Neural cell (in vitro differentiated cells): ENCODE results near the gene TBC1D20. TPM values are rescaled to one million over a fixed set of nuclear protein-coding genes. Genes with fewer than 3 reads are reported as not detected.

Experiments
- H2AFZ ChIP-seq: fragments of 200-600, 300-800 bp; sonication (generic), shearing (Covaris generic); 2 replicates; pipeline ENCODE4 v1.6.0; 2014; ENCODE audit warnings: low read depth, mild to moderate bottlenecking, antibody characterized with exemption, low read length, moderate library complexity
- H3F3A ChIP-seq: fragments of 200-600 bp; shearing (Covaris generic); 2 replicates; pipeline ENCODE4 v1.6.1; 2016; ENCODE audit warnings: mild to moderate bottlenecking, moderate library complexity, mixed read lengths, antibody characterized with exemption, low read length; ENCODE audit not compliant: insufficient read depth, poor library complexity, severe bottlenecking
- H3K27ac ChIP-seq: fragments of 200-600, 300-800 bp; sonication (generic), shearing (Covaris generic); 2 replicates; pipeline ENCODE4 v1.5.1; 2014; ENCODE audit warnings: mild to moderate bottlenecking, low read length, moderate library complexity
- H3K27me3 ChIP-seq: fragments of 300-800, 200-600 bp; sonication (generic), shearing (Covaris generic); 2 replicates; pipeline ENCODE4 v1.6.0; 2014; ENCODE audit warnings: mild to moderate bottlenecking, low read depth, low read length, moderate library complexity; ENCODE audit not compliant: insufficient read depth
- H3K36me3 ChIP-seq: fragments of 300-800, 200-600 bp; sonication (generic), shearing (Covaris generic); 2 replicates; pipeline ENCODE4 v1.5.1; 2014; ENCODE audit warnings: mild to moderate bottlenecking, antibody characterized with exemption, low read length, moderate library complexity; ENCODE audit not compliant: insufficient read depth
- H3K4me2 ChIP-seq: fragments of 300-800, 200-600 bp; sonication (generic), shearing (Covaris generic); 2 replicates; pipeline ENCODE4 v1.6.0; 2014; ENCODE audit warnings: mild to moderate bottlenecking, low read length
- H3K4me3 ChIP-seq: fragments of 300-800, 200-600 bp; sonication (generic), shearing (Covaris generic); 2 replicates; pipeline ENCODE4 v1.5.1; 2014; ENCODE audit warnings: mild to moderate bottlenecking, low read length, moderate library complexity
- H3K79me2 ChIP-seq: fragments of 200-600 bp; shearing (Covaris generic); replicated peaks from 2 replicates; pipeline ENCODE4 v1.6.0; 2014; ENCODE audit warnings: mild to moderate bottlenecking, low read length, moderate library complexity; ENCODE audit not compliant: insufficient read depth
- H3K9ac ChIP-seq: fragments of 300-800, 200-600 bp; sonication (generic), shearing (Covaris generic); 2 replicates; pipeline ENCODE4 v1.6.1; 2016; ENCODE audit warnings: mild to moderate bottlenecking, low read length, mixed read lengths
- H3K9me2 ChIP-seq: fragments of 200-600 bp; shearing (Covaris generic); 2 replicates; pipeline ENCODE4 v1.6.1; 2016; ENCODE audit warnings: mild to moderate bottlenecking, low read length, mixed read lengths; ENCODE audit not compliant: insufficient read depth
- H3K9me3 ChIP-seq: fragments of 200-600, 300-800 bp; sonication (generic), shearing (Covaris generic); 2 replicates; pipeline ENCODE4 v1.6.1; 2016; ENCODE audit warnings: mild to moderate bottlenecking, mixed run types, low read length, moderate library complexity, mixed read lengths
- H4K20me1 ChIP-seq: fragments of 200-600 bp; shearing (Covaris generic); 2 replicates; pipeline ENCODE4 v1.6.1; 2016; ENCODE audit warnings: mild to moderate bottlenecking, mixed run types; ENCODE audit not compliant: insufficient read depth
- EP300 ChIP-seq: fragments of 450-650 bp; conservative IDR thresholded peaks from 2 replicates; pipeline ENCODE4 v1.6.1; 2014; ENCODE audit warnings: antibody characterized with exemption, mild to moderate bottlenecking, moderate library complexity; ENCODE audit not compliant: poor library complexity, severe bottlenecking
- EZH2 ChIP-seq: fragments of 200-600, 300-800 bp; shearing (Covaris generic), sonication (generic); IDR thresholded peaks from 2 replicates; pipeline ENCODE4 v1.6.1; 2014; ENCODE audit warnings: antibody characterized with exemption, low read length, borderline replicate concordance, mild to moderate bottlenecking; ENCODE audit not compliant: insufficient read depth, poor library complexity, severe bottlenecking
- MXI1 ChIP-seq: fragments of 450-650 bp; conservative IDR thresholded peaks from 2 replicates; pipeline ENCODE4 v1.6.1; 2014; ENCODE audit warnings: antibody characterized with exemption, mild to moderate bottlenecking; ENCODE audit not compliant: poor library complexity, severe bottlenecking
- POLR2AphosphoS5 ChIP-seq: IDR thresholded peaks from 2 replicates; pipeline ENCODE4 v1.6.1; 2012
- RAD21 ChIP-seq: fragments of 450-650 bp; conservative IDR thresholded peaks from 2 replicates; pipeline ENCODE4 v1.6.1; 2014; ENCODE audit warnings: antibody characterized with exemption, mild to moderate bottlenecking, moderate library complexity
- SMC3 ChIP-seq: fragments of 450-650 bp; conservative IDR thresholded peaks from 2 replicates; pipeline ENCODE4 v1.6.1; 2014; ENCODE audit warnings: antibody characterized with exemption, mild to moderate bottlenecking, moderate library complexity; ENCODE audit not compliant: poor library complexity
- TAF1 ChIP-seq: IDR thresholded peaks from 2 replicates; pipeline ENCODE4 v1.6.1; 2012; ENCODE audit warnings: low read depth
- polyA plus RNA-seq: library from polyadenylated mRNA; depleted of rRNA; stranded (reverse); fragments of >200 nt; gene quantifications from 2 replicates; pipeline ENCODE4 v1.2.3, GENCODE V29; 2014
- TF ChIP-seq, protein P1 (sequence below): IDR thresholded peaks from 2 replicates; pipeline ENCODE4 v1.6.1; 2012; ENCODE audit warnings: borderline replicate concordance
- TF ChIP-seq, protein P2 (sequence below): fragments of 450-650 bp; IDR thresholded peaks from 2 replicates; pipeline ENCODE4 v1.5.1; 2014; ENCODE audit warnings: antibody characterized with exemption, mild to moderate bottlenecking, moderate library complexity; ENCODE audit not compliant: poor library complexity, severe bottlenecking

TBC1D20 gene
- polyA plus RNA-seq, 1 donor from 2014 or later: 25.1 TPM

DNA sequence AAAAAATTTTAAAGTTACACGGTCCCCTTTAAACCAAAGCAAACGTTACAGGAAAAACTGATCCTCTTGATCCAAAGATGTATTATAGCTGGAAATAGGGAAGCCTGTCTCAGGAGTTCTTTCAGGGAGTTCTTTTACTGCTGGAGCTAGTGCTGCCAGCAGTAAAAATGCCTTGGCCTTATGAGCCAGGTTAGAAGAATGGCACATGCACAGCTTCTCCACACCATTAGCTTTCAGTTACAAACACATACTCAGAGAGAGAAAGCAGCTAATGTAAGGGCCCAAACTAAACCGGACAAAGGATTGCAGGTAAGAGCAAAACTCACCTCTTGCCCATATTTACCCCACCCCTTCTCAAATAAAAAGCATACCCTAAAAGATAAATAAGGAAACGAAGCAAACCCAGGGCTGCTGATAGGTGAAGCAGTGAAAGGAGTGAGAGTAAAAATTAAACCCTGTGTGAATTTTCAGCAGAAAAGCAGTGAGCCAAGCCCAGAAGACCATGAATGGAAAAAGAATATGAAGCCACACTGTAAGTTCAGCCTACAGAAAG lies 19.0 kb downstream of the TBC1D20 start:
- no peaks in the 10 kb centered on the region for H3K79me2 ChIP-seq
- H3K36me3 ChIP-seq: peaks cover 6% of the 10 kb centered on the region
- H4K20me1 ChIP-seq: no peaks in the 10 kb centered on the region
- H3K9ac ChIP-seq: no peak overlapping the region
- no peak overlapping the region for H3K4me2 ChIP-seq
- H2AFZ ChIP-seq: no peak overlapping the region
- no peaks in the 10 kb centered on the region for H3F3A ChIP-seq
- no peaks in the 10 kb centered on the region for H3K9me2 ChIP-seq
- no peaks in the 10 kb centered on the region for H3K9me3 ChIP-seq
- H3K4me3 ChIP-seq: no peak overlapping the region
- H3K27me3 ChIP-seq: no peaks in the 10 kb centered on the region
- TF ChIP-seq RAD21 (no peak), SMC3 (no peak), MXI1 (no peak), EZH2 (no peak), POLR2AphosphoS5 (no peak), EP300 (no peak), TAF1 (no peak)
- TF ChIP-seq, protein P1, sequence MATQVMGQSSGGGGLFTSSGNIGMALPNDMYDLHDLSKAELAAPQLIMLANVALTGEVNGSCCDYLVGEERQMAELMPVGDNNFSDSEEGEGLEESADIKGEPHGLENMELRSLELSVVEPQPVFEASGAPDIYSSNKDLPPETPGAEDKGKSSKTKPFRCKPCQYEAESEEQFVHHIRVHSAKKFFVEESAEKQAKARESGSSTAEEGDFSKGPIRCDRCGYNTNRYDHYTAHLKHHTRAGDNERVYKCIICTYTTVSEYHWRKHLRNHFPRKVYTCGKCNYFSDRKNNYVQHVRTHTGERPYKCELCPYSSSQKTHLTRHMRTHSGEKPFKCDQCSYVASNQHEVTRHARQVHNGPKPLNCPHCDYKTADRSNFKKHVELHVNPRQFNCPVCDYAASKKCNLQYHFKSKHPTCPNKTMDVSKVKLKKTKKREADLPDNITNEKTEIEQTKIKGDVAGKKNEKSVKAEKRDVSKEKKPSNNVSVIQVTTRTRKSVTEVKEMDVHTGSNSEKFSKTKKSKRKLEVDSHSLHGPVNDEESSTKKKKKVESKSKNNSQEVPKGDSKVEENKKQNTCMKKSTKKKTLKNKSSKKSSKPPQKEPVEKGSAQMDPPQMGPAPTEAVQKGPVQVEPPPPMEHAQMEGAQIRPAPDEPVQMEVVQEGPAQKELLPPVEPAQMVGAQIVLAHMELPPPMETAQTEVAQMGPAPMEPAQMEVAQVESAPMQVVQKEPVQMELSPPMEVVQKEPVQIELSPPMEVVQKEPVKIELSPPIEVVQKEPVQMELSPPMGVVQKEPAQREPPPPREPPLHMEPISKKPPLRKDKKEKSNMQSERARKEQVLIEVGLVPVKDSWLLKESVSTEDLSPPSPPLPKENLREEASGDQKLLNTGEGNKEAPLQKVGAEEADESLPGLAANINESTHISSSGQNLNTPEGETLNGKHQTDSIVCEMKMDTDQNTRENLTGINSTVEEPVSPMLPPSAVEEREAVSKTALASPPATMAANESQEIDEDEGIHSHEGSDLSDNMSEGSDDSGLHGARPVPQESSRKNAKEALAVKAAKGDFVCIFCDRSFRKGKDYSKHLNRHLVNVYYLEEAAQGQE: no peak
- TF ChIP-seq, protein P2, sequence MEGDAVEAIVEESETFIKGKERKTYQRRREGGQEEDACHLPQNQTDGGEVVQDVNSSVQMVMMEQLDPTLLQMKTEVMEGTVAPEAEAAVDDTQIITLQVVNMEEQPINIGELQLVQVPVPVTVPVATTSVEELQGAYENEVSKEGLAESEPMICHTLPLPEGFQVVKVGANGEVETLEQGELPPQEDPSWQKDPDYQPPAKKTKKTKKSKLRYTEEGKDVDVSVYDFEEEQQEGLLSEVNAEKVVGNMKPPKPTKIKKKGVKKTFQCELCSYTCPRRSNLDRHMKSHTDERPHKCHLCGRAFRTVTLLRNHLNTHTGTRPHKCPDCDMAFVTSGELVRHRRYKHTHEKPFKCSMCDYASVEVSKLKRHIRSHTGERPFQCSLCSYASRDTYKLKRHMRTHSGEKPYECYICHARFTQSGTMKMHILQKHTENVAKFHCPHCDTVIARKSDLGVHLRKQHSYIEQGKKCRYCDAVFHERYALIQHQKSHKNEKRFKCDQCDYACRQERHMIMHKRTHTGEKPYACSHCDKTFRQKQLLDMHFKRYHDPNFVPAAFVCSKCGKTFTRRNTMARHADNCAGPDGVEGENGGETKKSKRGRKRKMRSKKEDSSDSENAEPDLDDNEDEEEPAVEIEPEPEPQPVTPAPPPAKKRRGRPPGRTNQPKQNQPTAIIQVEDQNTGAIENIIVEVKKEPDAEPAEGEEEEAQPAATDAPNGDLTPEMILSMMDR: no peak
- no peak overlapping the region for H3K27ac ChIP-seq

DNA sequence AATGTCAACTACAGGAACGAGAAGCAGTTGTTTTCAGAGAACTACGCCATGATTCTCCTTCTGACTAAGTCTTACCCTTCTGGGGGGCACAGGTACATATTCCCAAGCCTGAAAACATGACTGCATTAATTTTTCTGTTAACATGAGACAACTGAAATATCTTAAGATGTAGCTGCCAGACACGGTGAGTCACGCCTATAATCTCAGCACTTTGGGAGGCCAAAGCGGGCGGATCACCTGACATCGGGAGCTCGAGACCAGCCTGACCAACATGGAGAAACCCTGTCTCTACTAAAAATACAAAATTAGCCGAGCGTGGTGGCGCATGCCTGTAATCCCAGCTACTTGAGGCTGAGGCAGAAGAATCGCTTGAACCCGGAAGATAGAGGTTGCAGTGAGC lies 21.7 kb downstream of the TBC1D20 start:
- Histone ChIP-seq H3K9me3 (no peaks in the 10 kb centered on the region), H3K9ac (no peak overlapping the region), H3K27me3 (no peaks in the 10 kb centered on the region), H4K20me1 (no peaks in the 10 kb centered on the region), H3K27ac (no peak overlapping the region), H3K4me3 (no peak overlapping the region), H2AFZ (no peak overlapping the region), H3K4me2 (no peak overlapping the region), H3K9me2 (no peaks in the 10 kb centered on the region), H3F3A (no peaks in the 10 kb centered on the region), H3K36me3 (peaks cover 12% of the 10 kb centered on the region), H3K79me2 (no peaks in the 10 kb centered on the region)
- TF ChIP-seq, protein P1: no peak
- TF ChIP-seq EZH2: no peak
- no peak for TF ChIP-seq MXI1
- no peak for TF ChIP-seq POLR2AphosphoS5
- TF ChIP-seq SMC3: no peak
- TF ChIP-seq, protein P2: no peak
- no peak for TF ChIP-seq EP300
